Heart left ventricle (tissue), 16 donors: ENCODE measurements around the gene RAB3GAP1. TPM values are rescaled to one million over a fixed set of nuclear protein-coding genes. Genes with fewer than 3 reads are reported as not detected.

Experiments used
- ATAC-seq, 4 donors: fragments of 200-7000 bp; cut with Tn5 transposase; one replicate each; pipeline ENCODE4 v1.9.1; 2020 to 2022; ENCODE audit warnings: moderate library complexity in 4 of 4, mild to moderate bottlenecking in 3 of 4, moderate number of reproducible peaks in 1 of 4
- DNase-seq, 5 donors: peaks; one replicate each; pipeline ENCODE4 v3.0.0-alpha.2; 2020
- H3K27ac ChIP-seq, 12 donors: fragments of 200-600 bp; sonication (generic) in 4 of 12; one replicate each; pipeline versions ENCODE4 v1.5.0 to v1.8.0; 2016 to 2022; ENCODE audit warnings: mild to moderate bottlenecking in 2 of 12
- H3K27me3 ChIP-seq, 9 donors: fragments of 200-600 bp; sonication (generic) in 2 of 9; one replicate each; pipeline versions ENCODE4 v1.5.1 to v1.8.0; 2016 to 2022; ENCODE audit warnings: mild to moderate bottlenecking in 3 of 9
- H3K36me3 ChIP-seq, 9 donors: fragments of 200-600 bp; sonication (generic) in 2 of 9; one replicate each; pipeline versions ENCODE4 v1.5.0 to v1.8.0; 2018 to 2022; ENCODE audit warnings: mild to moderate bottlenecking in 2 of 9
- H3K4me1 ChIP-seq, 12 donors: fragments of 200-600 bp; sonication (generic) in 4 of 12; one replicate each; pipeline versions ENCODE4 v1.5.0 to v1.8.0; 2016 to 2022; ENCODE audit warnings: mild to moderate bottlenecking in 3 of 12
- H3K4me3 ChIP-seq, 12 donors: fragments of 200-600 bp; sonication (generic) in 4 of 12; one replicate each; pipeline versions ENCODE4 v1.5.0 to v1.8.0; 2017 to 2022; ENCODE audit warnings: mild to moderate bottlenecking in 9 of 12, moderate library complexity in 4 of 12
- H3K9me3 ChIP-seq, 12 donors: fragments of 200-600 bp; sonication (generic) in 4 of 12; one replicate each; pipeline versions ENCODE4 v1.5.0 to v1.8.0; 2016 to 2022; ENCODE audit warnings: mild to moderate bottlenecking in 1 of 12
- CTCF ChIP-seq, 12 donors: fragments of 200-600 bp; sonication (generic) in 4 of 12; IDR thresholded peaks; one replicate each; pipeline versions ENCODE4 v1.5.0 to v1.8.0; 2018 to 2022; ENCODE audit warnings: antibody characterized with exemption in 12 of 12, mild to moderate bottlenecking in 5 of 12
- POLR2A ChIP-seq, 2 donors: fragments of 450-650 bp; IDR thresholded peaks; one replicate each; pipeline ENCODE4 v1.6.1; 2017; ENCODE audit warnings: antibody characterized with exemption in 2 of 2, mild to moderate bottlenecking in 2 of 2, moderate library complexity in 2 of 2
- WGBS, 4 donors: extraction: QIAGEN DNeasy Blood & Tissue Kit in 2 of 4; methylation state at CpG; one replicate each; pipeline versions ENCODE4 v1.1.5 to v1.1.7; 2013 to 2018; 5-methylcytosine and 5-hydroxymethylcytosine counted together
- intact Hi-C, 10 donors: fragments of 100-400 bp; cut with DNase I; formaldehyde crosslinking; loops; one replicate each; pipeline versions ENCODE4 v1.11.1 to v1.14.2; 2022
- polyA plus RNA-seq, 2 donors: library from polyadenylated mRNA; stranded (reverse); fragments of 200-250 nt; gene quantifications; one replicate each; pipeline ENCODE4 v1.2.3, GENCODE V29; 2013
- total RNA-seq, 9 donors: library from RNA; depleted of rRNA in 2 of 9; stranded (reverse); fragments of >200 nt in 2 of 9; fragmentation: NEBNext Ultra II Directional in 3 of 9; extraction: Animal tissue kit (Norgen Biotek cat#: 25700) in 3 of 9; gene quantifications; one replicate each; pipeline versions ENCODE4 v1.1.0 to v1.2.4, GENCODE V29; 2016 to 2023
- donor health status: ischemic (EF 13 %, LVEDD 7.1; RV severe dilation, severe dysfunction).
- donor health status: healthy with polysubstance abuse.
- donor health status: DM: no; HTN: yes; CAD: no.
- donor health status: DM: no; HTN: no; CAD: no.
- donor health status: ischemic (EF 25% LVEDD 6.9; RV normal size, moderate dysfunction).
- donor health status: ischemic (EF 25% LVEDD 5.7; RV mildly dilated, moderate dysfunction).
- donor health status: healthy.
- donor health status: DM: yes; HTN: yes; CAD: no.
- donor health status: ischemic (EF 35%, LVEDD 5.7; RV mildly dilated, moderate dysfunction).
- donor health status: nonischemic (EF 11% LVEDD 7.7; RV severe dilation, severe dysfunction).
- donor health status: DM: yes; HTN: yes; CAD: no.
- donor health status: PGD.
- donor health status: ischemic (EF 29% LVEDD 5.4; RV normal size, mild dysfunction).
- donor health status: nonischemic (EF 23%, LVEDD 6.1; RV moderate dilation, normal function).

Gene RAB3GAP1
- total and polyA plus RNA-seq, 11 donors, result 16.7 to 63.6 (median 47.2) TPM

GRCh38 chr2:135091681-135092080 is 39.6 kb downstream of the RAB3GAP1 start:
- ATAC-seq (no peak), DNase-seq (no peak)
- H3K27ac ChIP-seq, result no peak overlapping the region
- H3K27me3 ChIP-seq, result no peaks in the 10 kb centered on the region
- intact Hi-C loops, result no loop called here
- peaks cover 0 to 15% (median 0%) of the 10 kb centered on the region in 12 donors for H3K9me3 ChIP-seq
- no peak for TF ChIP-seq POLR2A (IDR thresholded peaks at IDR 0.05)
- TF ChIP-seq CTCF (IDR thresholded peaks at IDR 0.05), result no peak
- no peaks in the 10 kb centered on the region for H3K4me1 ChIP-seq
- WGBS, 4 donors, result 92 to 100% (median 97%) methylated on average over 1 of the region's 1 CpG
- peaks cover 0 to 48% (median 36%) of the 10 kb centered on the region in 9 donors for H3K36me3 ChIP-seq
- H3K4me3 ChIP-seq, result no peak overlapping the region

- DNase-seq (no peak), ATAC-seq (no peak)
- Histone ChIP-seq H3K4me1 (no peaks in the 10 kb centered on the region), H3K36me3 (peaks cover 0 to 49% (median 36%) of the 10 kb centered on the region in 9 donors), H3K27me3 (no peaks in the 10 kb centered on the region), H3K4me3 (no peak overlapping the region), H3K27ac (no peak overlapping the region), H3K9me3 (peaks cover 0 to 15% (median 0%) of the 10 kb centered on the region in 12 donors)
- intact Hi-C loops, result no loop called here
- TF ChIP-seq POLR2A (IDR thresholded peaks at IDR 0.05), result no peak
- no peak for TF ChIP-seq CTCF (IDR thresholded peaks at IDR 0.05)
Measured at GRCh38 chr2:135093193-135093592, 41.1 kb downstream of the RAB3GAP1 start.

GRCh38 chr2:135093670-135094330 is 41.7 kb downstream of the RAB3GAP1 start:
- WGBS, 4 donors, result 96 to 99% (median 98%) methylated on average over 3 of the region's 3 CpGs
- intact Hi-C loops, result no loop called here
- DNase-seq (no peak), ATAC-seq (no peak)
- Histone ChIP-seq H3K4me1 (no peaks in the 10 kb centered on the region), H3K4me3 (no peak overlapping the region), H3K36me3 (peaks cover 0 to 49% (median 36%) of the 10 kb centered on the region in 9 donors), H3K9me3 (peaks cover 0 to 11% (median 0%) of the 10 kb centered on the region in 12 donors), H3K27ac (no peak overlapping the region), H3K27me3 (no peaks in the 10 kb centered on the region)
- TF ChIP-seq CTCF (IDR thresholded peaks at IDR 0.05) (no peak), POLR2A (IDR thresholded peaks at IDR 0.05) (no peak)

- intact Hi-C loops, result no loop called here
Measured at GRCh38 chr2:135094508-135094907, 42.4 kb downstream of the RAB3GAP1 start.

More at GRCh38 chr2:135094508-135094907, 42.4 kb downstream of the RAB3GAP1 start:
- Histone ChIP-seq H3K36me3 (peaks cover 0 to 49% (median 36%) of the 10 kb centered on the region in 9 donors), H3K4me1 (peaks cover 0 to under 1% (median 0%) of the 10 kb centered on the region in 12 donors), H3K9me3 (peaks cover 0 to 4% (median 0%) of the 10 kb centered on the region in 12 donors), H3K27ac (no peak overlapping the region), H3K27me3 (no peaks in the 10 kb centered on the region), H3K4me3 (no peak overlapping the region)
- ATAC-seq (no peak), DNase-seq (no peak)
- TF ChIP-seq CTCF (IDR thresholded peaks at IDR 0.05), result no peak
- TF ChIP-seq POLR2A (IDR thresholded peaks at IDR 0.05), result no peak
- 73 to 89% (median 85%) methylated on average over 2 of the region's 2 CpGs for WGBS, 4 donors
